GM18507 (cell line): ENCODE measurements around the gene GPSM1.

Experiments
- DNase-seq: peaks from one replicate; pipeline ENCODE4 v3.0.0; 2011; ENCODE audit warnings: low read depth; ENCODE audit not compliant: insufficient read length; ENCODE audit errors: extremely low spot score
- FAIRE-seq: peaks from 2 replicates; lab custom pipeline; 2011; peaks lifted over from hg19 to GRCh38; lab: Jason Lieb, UNC

Gene GPSM1

GRCh38 chr9:136303066-136303824 is 24.1 kb upstream of the GPSM1 start:
- no peak for FAIRE-seq

GRCh38 chr9:136303825-136304416 is 23.4 kb upstream of the GPSM1 start, which contains the start of gene CCDC187:
Gene CCDC187 (minus strand): TSS chr9:136304094. CDS start chr9:136303830, 264 bp downstream.
- no peak for DNase-seq
- FAIRE-seq, result no peak

More at GRCh38 chr9:136303066-136303824, 24.1 kb upstream of the GPSM1 start:
- no peak for DNase-seq

- DNase-seq (no peak), FAIRE-seq (no peak)
Measured at GRCh38 chr9:136304456-136304855, 22.9 kb upstream of the GPSM1 start.

- no peak for DNase-seq
- no peak for FAIRE-seq
Measured at GRCh38 chr9:136304981-136305380, 22.4 kb upstream of the GPSM1 start.

GRCh38 chr9:136305804-136306203 is 21.5 kb upstream of the GPSM1 start:
- DNase-seq (no peak), FAIRE-seq (no peak)

- FAIRE-seq (no peak), DNase-seq (no peak)
Measured at GRCh38 chr9:136306211-136307208, 20.8 kb upstream of the GPSM1 start.

- FAIRE-seq (no peak), DNase-seq (no peak)
Measured at GRCh38 chr9:136307215-136307750, 20.1 kb upstream of the GPSM1 start.

- no peak for FAIRE-seq
- DNase-seq, result no peak
Measured at GRCh38 chr9:136308006-136308701, 19.2 kb upstream of the GPSM1 start.

- DNase-seq, result no peak
- FAIRE-seq, result no peak
Measured at GRCh38 chr9:136308702-136309053, 18.7 kb upstream of the GPSM1 start.

GRCh38 chr9:136309101-136309801 is 18.1 kb upstream of the GPSM1 start:
- DNase-seq, result no peak
- no peak for FAIRE-seq

- FAIRE-seq (no peak), DNase-seq (no peak)
Measured at GRCh38 chr9:136309806-136310220, 17.5 kb upstream of the GPSM1 start.

- FAIRE-seq (no peak), DNase-seq (no peak)
Measured at GRCh38 chr9:136310273-136311030, 16.9 kb upstream of the GPSM1 start.

- FAIRE-seq (no peak), DNase-seq (no peak)
Measured at GRCh38 chr9:136311051-136312008, 16.0 kb upstream of the GPSM1 start.

GRCh38 chr9:136312009-136312375 is 15.3 kb upstream of the GPSM1 start:
- DNase-seq (no peak), FAIRE-seq (no peak)

- FAIRE-seq, result no peak
- DNase-seq, result no peak
Measured at GRCh38 chr9:136312436-136312835, 14.9 kb upstream of the GPSM1 start.

GRCh38 chr9:136313111-136314055 is 14.0 kb upstream of the GPSM1 start:
- FAIRE-seq, result no peak

More at GRCh38 chr9:136313111-136314055, 14.0 kb upstream of the GPSM1 start:
- no peak for DNase-seq
